Naive thymus-derived CD8-positive, alpha-beta T cell (primary cell): ENCODE results near the gene MRPL52. TPM values are rescaled to one million over a fixed set of nuclear protein-coding genes. Genes with fewer than 3 reads are reported as not detected.
"Not testable (repeated sequence)": the region's sequence is repeated elsewhere in the genome, so short reads cannot be mapped to it uniquely, and the experiment has no call there.

ENCODE experiments used
- ATAC-seq, 2 donors: fragments of 150-1000 bp; cut with Tn5 transposase in 1 of 2; sonication (Bioruptor Pico), chemical (Tn5 transposase) in 1 of 2; 1 replicate in 1 of 2; 2 replicates in 1 of 2; pipeline ENCODE4 v1.10.0; 2021; ENCODE audit warnings: mild to moderate bottlenecking in 2 of 2, moderate library complexity in 2 of 2
- POLR2A ChIA-PET: fragments of 350-600 bp; sonication (Branson Sonifier 250); formaldehyde crosslinking; loops from one replicate; lab custom pipeline; 2021; ENCODE audit warnings: antibody characterized with exemption; lab: Charles Lee
- DNase-seq, 10 donors: peaks; one replicate each; pipeline versions ENCODE4 v3.0.0 to v3.0.0-alpha.2; 2020 to 2022
- H3K27ac Mint-ChIP-seq, 10 donors: one replicate each; pipeline ENCODE4 v1.8.0; 2020 to 2022; ENCODE audit warnings: mild to moderate bottlenecking in 10 of 10, mixed read lengths in 10 of 10, moderate library complexity in 4 of 10, inconsistent platforms in 1 of 10
- H3K27me3 Mint-ChIP-seq, 5 donors: one replicate each; pipeline ENCODE4 v1.8.0; 2021 to 2022; ENCODE audit warnings: mixed read lengths in 5 of 5
- H3K36me3 Mint-ChIP-seq, 3 donors: one replicate each; pipeline ENCODE4 v1.8.0; 2020 to 2022; ENCODE audit warnings: mixed read lengths in 3 of 3, mild to moderate bottlenecking in 2 of 3, inconsistent platforms in 1 of 3
- H3K4me1 Mint-ChIP-seq, 4 donors: one replicate each; pipeline ENCODE4 v1.8.0; 2021 to 2022; ENCODE audit warnings: mixed read lengths in 4 of 4
- H3K4me3 Mint-ChIP-seq, 10 donors: one replicate each; pipeline ENCODE4 v1.8.0; 2020 to 2022; ENCODE audit warnings: mild to moderate bottlenecking in 10 of 10, mixed read lengths in 10 of 10, moderate library complexity in 6 of 10, inconsistent platforms in 1 of 10
- H3K9me3 Mint-ChIP-seq, 9 donors: one replicate each; pipeline ENCODE4 v1.8.0; 2020 to 2022; ENCODE audit warnings: mixed read lengths in 9 of 9, mild to moderate bottlenecking in 3 of 9, inconsistent platforms in 1 of 9, moderate library complexity in 1 of 9
- polyA plus RNA-seq, 3 donors: library from polyadenylated mRNA; unstranded; fragments of 300-500 nt; fragmentation: Illumina TruSeq; gene quantifications; one replicate each; pipeline ENCODE4 v1.2.3, GENCODE V29; 2021
- total RNA-seq, 8 experiments: library from RNA in 2 of 8; stranded (reverse) in 2 of 8; gene quantifications; one replicate each; pipeline ENCODE4 v1.2.3 and lab custom pipeline; 2021 to 2026

Gene MRPL52
- total and polyA plus RNA-seq, 5 experiments from 2014 or later: 69.9 to 155 (median 120) TPM

- H3K27ac Mint-ChIP-seq: peak overlapping the region in 1 of 10 donors; percentile 27
- POLR2A ChIA-PET: no interaction called here
- peaks cover 14 to 38% (median 19%) of the 10 kb centered on the region in 5 donors for H3K27me3 Mint-ChIP-seq
- H3K4me3 Mint-ChIP-seq: no peak overlapping the region
- peaks cover 0 to 2% (median 0%) of the 10 kb centered on the region in 9 donors for H3K9me3 Mint-ChIP-seq
- DNase-seq (no peak), ATAC-seq (no peak)
- H3K4me1 Mint-ChIP-seq: peaks cover 0 to 24% (median 0%) of the 10 kb centered on the region in 4 donors
- H3K36me3 Mint-ChIP-seq: peaks cover 0 to 4% (median 0%) of the 10 kb centered on the region in 3 donors
Measured at GRCh38 chr14:22797017-22797917, 32.4 kb upstream of the MRPL52 start.

GRCh38 chr14:22798528-22798927, 31.2 kb upstream of the MRPL52 start:
- ATAC-seq: no peak
- no peak overlapping the region for H3K27ac Mint-ChIP-seq
- H3K27me3 Mint-ChIP-seq: peaks cover 16 to 44% (median 25%) of the 10 kb centered on the region in 5 donors
- POLR2A ChIA-PET: no interaction called here
- H3K4me1 Mint-ChIP-seq: peaks cover 0 to 35% (median 0%) of the 10 kb centered on the region in 4 donors
- no peak overlapping the region for H3K4me3 Mint-ChIP-seq
- peaks cover 0 to 4% (median 0%) of the 10 kb centered on the region in 3 donors for H3K36me3 Mint-ChIP-seq
- no peak for DNase-seq
- H3K9me3 Mint-ChIP-seq: peaks cover 0 to 2% (median 0%) of the 10 kb centered on the region in 9 donors

GRCh38 chr14:22800346-22800745, 29.3 kb upstream of the MRPL52 start:
- DNase-seq (no peak), ATAC-seq (no peak)
- H3K9me3 Mint-ChIP-seq: no peaks in the 10 kb centered on the region
- peaks cover 0 to 36% (median 0%) of the 10 kb centered on the region in 4 donors for H3K4me1 Mint-ChIP-seq
- H3K27ac Mint-ChIP-seq: no peak overlapping the region
- POLR2A ChIA-PET: no interaction called here
- H3K27me3 Mint-ChIP-seq: peaks cover 16 to 44% (median 22%) of the 10 kb centered on the region in 5 donors
- no peak overlapping the region for H3K4me3 Mint-ChIP-seq
- peaks cover 0 to 4% (median 0%) of the 10 kb centered on the region in 3 donors for H3K36me3 Mint-ChIP-seq

- DNase-seq (no peak), ATAC-seq (no peak)
- POLR2A ChIA-PET: no interaction called here
- no peaks in the 10 kb centered on the region for H3K36me3 Mint-ChIP-seq
- no peak overlapping the region for H3K27ac Mint-ChIP-seq
- H3K27me3 Mint-ChIP-seq: peaks cover 13 to 33% (median 18%) of the 10 kb centered on the region in 5 donors
- H3K4me1 Mint-ChIP-seq: peaks cover 0 to 33% (median 0%) of the 10 kb centered on the region in 4 donors
- no peak overlapping the region for H3K4me3 Mint-ChIP-seq
- no peaks in the 10 kb centered on the region for H3K9me3 Mint-ChIP-seq
Measured at GRCh38 chr14:22801716-22802115, 28.0 kb upstream of the MRPL52 start.

GRCh38 chr14:22802860-22803686, 26.6 kb upstream of the MRPL52 start:
- POLR2A ChIA-PET: no interaction called here
- H3K9me3 Mint-ChIP-seq: no peaks in the 10 kb centered on the region

GRCh38 chr14:22803687-22803974, 26.1 kb upstream of the MRPL52 start:
- Mint-ChIP-seq H3K9me3 (no peaks in the 10 kb centered on the region), H3K27ac (peak overlapping the region in 1 of 10 donors; percentile 44), H3K4me3 (no peak overlapping the region), H3K27me3 (peaks cover 12 to 33% (median 18%) of the 10 kb centered on the region in 5 donors), H3K4me1 (peaks cover 0 to 46% (median under 1%) of the 10 kb centered on the region in 4 donors), H3K36me3 (no peaks in the 10 kb centered on the region)
- ATAC-seq (no peak), DNase-seq (no peak)
- POLR2A ChIA-PET: no interaction called here

More at GRCh38 chr14:22802860-22803686, 26.6 kb upstream of the MRPL52 start:
- peak overlapping the region in 1 of 10 donors; percentile 2 for H3K4me3 Mint-ChIP-seq
- H3K27ac Mint-ChIP-seq: peak overlapping the region in 1 of 10 donors; percentile 44
- H3K4me1 Mint-ChIP-seq: peaks cover 0 to 42% (median under 1%) of the 10 kb centered on the region in 4 donors
- DNase-seq (no peak), ATAC-seq (no peak)
- peaks cover 13 to 33% (median 18%) of the 10 kb centered on the region in 5 donors for H3K27me3 Mint-ChIP-seq
- no peaks in the 10 kb centered on the region for H3K36me3 Mint-ChIP-seq

- H3K9me3 Mint-ChIP-seq, H3K27ac Mint-ChIP-seq, DNase-seq, H3K4me3 Mint-ChIP-seq, POLR2A ChIA-PET, H3K36me3 Mint-ChIP-seq, ATAC-seq: not testable (repeated sequence)
- Mint-ChIP-seq H3K27me3 (peaks cover 3 to 23% (median 12%) of the 10 kb centered on the region in 5 donors), H3K4me1 (peaks cover 0 to 48% (median under 1%) of the 10 kb centered on the region in 4 donors)
Measured at GRCh38 chr14:22805235-22805634, 24.5 kb upstream of the MRPL52 start.

GRCh38 chr14:22807432-22808087, 22.1 kb upstream of the MRPL52 start:
- peak overlapping the region in 1 of 10 donors; percentile 26 for H3K4me3 Mint-ChIP-seq
- no peak overlapping the region for H3K27ac Mint-ChIP-seq
- H3K9me3 Mint-ChIP-seq: no peaks in the 10 kb centered on the region
- peaks cover 0 to 13% (median 3%) of the 10 kb centered on the region in 5 donors for H3K27me3 Mint-ChIP-seq
- POLR2A ChIA-PET: interaction anchor here (0.6 to 1.1 kb wide), 2 partner anchors 15 to 246 kb away, joined by 3 to 4 read pairs; no protein-coding TSS in a partner anchor
- ATAC-seq (no peak), DNase-seq (no peak)
- H3K36me3 Mint-ChIP-seq: no peaks in the 10 kb centered on the region
- H3K4me1 Mint-ChIP-seq: peaks cover 0 to 54% (median under 1%) of the 10 kb centered on the region in 4 donors

- POLR2A ChIA-PET: interaction anchor here (0.7 kb wide), 1 partner anchor 185 kb away, joined by 3 read pairs; no protein-coding TSS in a partner anchor
- no peaks in the 10 kb centered on the region for H3K9me3 Mint-ChIP-seq
- no peak overlapping the region for H3K27ac Mint-ChIP-seq
- no peak for ATAC-seq
- no peaks in the 10 kb centered on the region for H3K36me3 Mint-ChIP-seq
- H3K27me3 Mint-ChIP-seq: peaks cover 0 to 7% (median 0%) of the 10 kb centered on the region in 5 donors
- peaks cover 0 to 51% (median under 1%) of the 10 kb centered on the region in 4 donors for H3K4me1 Mint-ChIP-seq
- H3K4me3 Mint-ChIP-seq: no peak overlapping the region
- no peak for DNase-seq
Measured at GRCh38 chr14:22808388-22809209, 21.1 kb upstream of the MRPL52 start.

- ATAC-seq (no peak), DNase-seq (no peak)
- Mint-ChIP-seq H3K36me3 (no peaks in the 10 kb centered on the region), H3K27me3 (peaks cover 0 to 3% (median 0%) of the 10 kb centered on the region in 5 donors), H3K27ac (no peak overlapping the region), H3K4me1 (peaks cover 10 to 58% (median 13%) of the 10 kb centered on the region in 4 donors), H3K9me3 (no peaks in the 10 kb centered on the region), H3K4me3 (peak overlapping the region in 1 of 10 donors; percentile 63)
- POLR2A ChIA-PET: interaction anchor here (0.6 to 0.7 kb wide), 3 partner anchors 15 to 105 kb away, joined by 3 to 4 read pairs (median 4); no protein-coding TSS in a partner anchor
Measured at GRCh38 chr14:22811722-22812121, 18.0 kb upstream of the MRPL52 start.

- ATAC-seq: no peak
- POLR2A ChIA-PET: no interaction called here
- Mint-ChIP-seq H3K27ac (no peak overlapping the region), H3K9me3 (no peaks in the 10 kb centered on the region), H3K4me3 (peak overlapping the region in 1 of 10 donors; percentile 60), H3K36me3 (no peaks in the 10 kb centered on the region), H3K4me1 (peaks cover 8 to 53% (median 13%) of the 10 kb centered on the region in 4 donors), H3K27me3 (peaks cover 0 to 3% (median 0%) of the 10 kb centered on the region in 5 donors)
- no peak for DNase-seq
Measured at GRCh38 chr14:22812744-22813143, 16.9 kb upstream of the MRPL52 start.
